Left lung (tissue), 10 donors: Measurements from ENCODE around the gene FOXL3. TPM values are rescaled to one million over a fixed set of nuclear protein-coding genes. Genes with fewer than 3 reads are reported as not detected.

Experiments
- ATAC-seq: fragments of 200-7000 bp; cut with Tn5 transposase; one replicate; pipeline ENCODE4 v1.9.1; 2020; ENCODE audit warnings: moderate library complexity
- DNase-seq, 4 donors: peaks; one replicate each; pipeline ENCODE4 v3.0.0-alpha.2; 2013 to 2020
- H3K27ac ChIP-seq, 2 donors: fragments of 200-600 bp; sonication (generic) in 1 of 2; one replicate each; pipeline versions ENCODE4 v1.5.0 to v1.8.0; 2020 to 2021
- H3K27me3 ChIP-seq, 2 donors: fragments of 200-600 bp; sonication (generic) in 1 of 2; one replicate each; pipeline versions ENCODE4 v1.5.0 to v1.8.0; 2020 to 2021
- H3K36me3 ChIP-seq, 2 donors: fragments of 200-600 bp; sonication (generic) in 1 of 2; one replicate each; pipeline versions ENCODE4 v1.5.0 to v1.8.0; 2020 to 2021
- H3K4me1 ChIP-seq, 2 donors: fragments of 200-600 bp; one replicate each; pipeline ENCODE4 v1.8.0; 2021
- H3K4me3 ChIP-seq, 2 donors: fragments of 200-600 bp; sonication (generic) in 1 of 2; one replicate each; pipeline versions ENCODE4 v1.5.0 to v1.8.0; 2020 to 2021; ENCODE audit warnings: mild to moderate bottlenecking in 1 of 2
- H3K9me3 ChIP-seq, 2 donors: fragments of 200-600 bp; sonication (generic) in 1 of 2; one replicate each; pipeline versions ENCODE4 v1.5.0 to v1.8.0; 2020 to 2021
- intact Hi-C, 2 donors: fragments of 100-400 bp; cut with DNase I; formaldehyde crosslinking; loops; one replicate each; pipeline versions ENCODE4 v1.11.2 to v1.14.2; 2022
- polyA plus RNA-seq, 6 donors: library from polyadenylated mRNA; unstranded; fragments of 120-200 nt; gene quantifications; one replicate each; pipeline ENCODE4 v1.2.1, GENCODE V29; 2013; ENCODE audit not compliant: insufficient read length in 6 of 6
- total RNA-seq, 2 donors: library from RNA; stranded (reverse); fragmentation: NEBNext Ultra II Directional; extraction: Animal tissue kit (Norgen Biotek cat#: 25700); gene quantifications; one replicate each; pipeline ENCODE4 v1.2.1, GENCODE V29; 2021
- TF ChIP-seq, protein P1 (sequence below), 2 donors: fragments of 200-600 bp; sonication (generic) in 1 of 2; IDR thresholded peaks; one replicate each; pipeline versions ENCODE4 v1.5.0 to v1.8.0; 2021; ENCODE audit warnings: antibody characterized with exemption in 2 of 2
- donor health status: DM: no; HTN: yes; CAD: no.
- donor health status: DM: no; HTN: no; CAD: no.

Gene FOXL3
- total and polyA plus RNA-seq, 8 donors = not detected

DNA sequence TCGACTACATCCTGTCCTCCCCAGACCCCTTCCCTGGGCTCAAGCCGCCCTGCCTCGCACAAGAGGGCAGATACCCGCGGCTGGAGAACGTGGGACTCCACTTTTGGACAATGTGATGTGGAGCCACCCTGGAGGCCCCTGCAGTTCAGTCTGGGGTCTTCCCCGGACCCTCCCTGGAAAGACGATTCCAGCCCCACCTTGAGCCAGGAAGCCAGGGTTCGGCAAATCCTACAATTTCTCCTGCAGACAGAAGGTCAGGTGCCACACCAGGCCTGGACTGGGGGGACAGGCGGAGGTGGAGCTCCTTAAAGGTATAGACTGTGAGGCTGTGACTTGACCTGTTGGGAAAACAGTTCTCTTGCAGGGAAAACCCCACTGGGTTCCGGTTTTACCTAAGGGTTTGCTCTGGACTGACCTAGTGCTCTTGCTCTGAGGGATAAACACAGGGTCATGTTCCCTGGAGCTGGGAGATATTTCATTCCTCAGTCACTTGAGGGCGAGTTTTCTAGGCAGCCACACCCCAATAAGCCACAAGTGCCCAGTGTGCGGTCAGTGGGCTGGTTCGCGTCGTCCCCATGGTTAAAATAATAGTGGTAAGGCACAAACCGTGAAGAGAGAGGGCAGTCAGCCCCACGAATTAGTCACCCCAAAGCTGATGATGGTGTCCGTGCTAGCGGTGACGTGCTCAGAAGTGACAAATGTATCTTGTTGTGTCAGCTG is 1.6 kb downstream of the FOXL3 start:
- TF ChIP-seq, protein P1, sequence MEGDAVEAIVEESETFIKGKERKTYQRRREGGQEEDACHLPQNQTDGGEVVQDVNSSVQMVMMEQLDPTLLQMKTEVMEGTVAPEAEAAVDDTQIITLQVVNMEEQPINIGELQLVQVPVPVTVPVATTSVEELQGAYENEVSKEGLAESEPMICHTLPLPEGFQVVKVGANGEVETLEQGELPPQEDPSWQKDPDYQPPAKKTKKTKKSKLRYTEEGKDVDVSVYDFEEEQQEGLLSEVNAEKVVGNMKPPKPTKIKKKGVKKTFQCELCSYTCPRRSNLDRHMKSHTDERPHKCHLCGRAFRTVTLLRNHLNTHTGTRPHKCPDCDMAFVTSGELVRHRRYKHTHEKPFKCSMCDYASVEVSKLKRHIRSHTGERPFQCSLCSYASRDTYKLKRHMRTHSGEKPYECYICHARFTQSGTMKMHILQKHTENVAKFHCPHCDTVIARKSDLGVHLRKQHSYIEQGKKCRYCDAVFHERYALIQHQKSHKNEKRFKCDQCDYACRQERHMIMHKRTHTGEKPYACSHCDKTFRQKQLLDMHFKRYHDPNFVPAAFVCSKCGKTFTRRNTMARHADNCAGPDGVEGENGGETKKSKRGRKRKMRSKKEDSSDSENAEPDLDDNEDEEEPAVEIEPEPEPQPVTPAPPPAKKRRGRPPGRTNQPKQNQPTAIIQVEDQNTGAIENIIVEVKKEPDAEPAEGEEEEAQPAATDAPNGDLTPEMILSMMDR (IDR thresholded peaks at IDR 0.05) = no peak
- peaks cover 0 to 8% of the 10 kb centered on the region in 2 donors for H3K4me1 ChIP-seq
- no peaks in the 10 kb centered on the region for H3K9me3 ChIP-seq
- peaks cover 39 to 88% of the 10 kb centered on the region in 2 donors for H3K27me3 ChIP-seq
- intact Hi-C loops = no loop called here
- ATAC-seq (peak; percentile 72), DNase-seq (no peak)
- H3K27ac ChIP-seq = no peak overlapping the region
- H3K4me3 ChIP-seq = no peak overlapping the region
- H3K36me3 ChIP-seq = no peaks in the 10 kb centered on the region

DNA sequence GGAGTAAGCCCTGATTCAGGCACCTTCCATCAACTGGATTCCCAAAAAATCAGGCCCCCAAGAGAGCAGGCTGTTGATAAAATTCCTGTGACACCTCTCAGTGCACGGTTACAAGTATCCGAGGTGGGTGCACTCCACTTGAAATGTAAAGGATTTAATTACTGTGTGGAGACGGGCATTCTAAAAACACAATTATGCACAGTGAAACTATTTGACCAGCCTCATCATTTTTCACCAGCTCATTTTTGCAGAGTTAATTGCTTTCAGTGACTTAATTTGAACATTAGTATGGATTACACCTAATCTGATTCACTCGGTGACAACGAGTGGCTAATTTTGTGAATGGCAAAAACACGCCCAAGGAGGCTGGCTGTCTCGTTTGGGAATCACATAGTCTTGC is 2.3 kb downstream of the FOXL3 start:
- no peak overlapping the region for H3K4me3 ChIP-seq
- H3K9me3 ChIP-seq = no peaks in the 10 kb centered on the region
- H3K27me3 ChIP-seq = peaks cover 39 to 83% of the 10 kb centered on the region in 2 donors
- no peak for ATAC-seq
- TF ChIP-seq, protein P1 (IDR thresholded peaks at IDR 0.05) = no peak
- intact Hi-C loops = no loop called here
- H3K36me3 ChIP-seq = no peaks in the 10 kb centered on the region
- no peak for DNase-seq
- H3K4me1 ChIP-seq = peaks cover 0 to 8% of the 10 kb centered on the region in 2 donors
- no peak overlapping the region for H3K27ac ChIP-seq

DNA sequence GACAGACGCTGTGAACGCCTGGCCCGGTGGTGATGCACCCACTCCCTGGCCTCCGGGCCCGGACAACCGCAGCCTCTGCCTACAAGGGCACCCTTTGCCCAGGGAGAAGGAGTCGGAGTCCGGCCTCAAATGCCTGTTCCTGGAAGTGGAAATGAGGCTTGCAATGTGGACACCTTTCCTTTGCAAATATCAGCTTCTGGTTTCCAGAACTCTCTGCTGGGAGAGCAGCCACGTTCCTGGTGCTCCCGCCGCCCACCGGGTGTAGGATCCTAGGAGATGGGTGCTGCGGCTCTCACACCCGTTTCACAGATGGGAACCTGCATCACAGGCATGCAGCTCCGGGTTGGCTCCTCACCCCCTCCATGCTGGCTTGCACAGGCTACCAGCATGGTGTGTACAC is 2.9 kb downstream of the FOXL3 start:
- intact Hi-C loops = no loop called here
- ATAC-seq = no peak
- Histone ChIP-seq H3K4me3 (no peak overlapping the region), H3K27ac (no peak overlapping the region), H3K27me3 (peaks cover 39 to 88% of the 10 kb centered on the region in 2 donors), H3K36me3 (no peaks in the 10 kb centered on the region), H3K9me3 (no peaks in the 10 kb centered on the region), H3K4me1 (peaks cover 0 to 8% of the 10 kb centered on the region in 2 donors)
- DNase-seq = no peak
- TF ChIP-seq, protein P1 (IDR thresholded peaks at IDR 0.05) = no peak

DNA sequence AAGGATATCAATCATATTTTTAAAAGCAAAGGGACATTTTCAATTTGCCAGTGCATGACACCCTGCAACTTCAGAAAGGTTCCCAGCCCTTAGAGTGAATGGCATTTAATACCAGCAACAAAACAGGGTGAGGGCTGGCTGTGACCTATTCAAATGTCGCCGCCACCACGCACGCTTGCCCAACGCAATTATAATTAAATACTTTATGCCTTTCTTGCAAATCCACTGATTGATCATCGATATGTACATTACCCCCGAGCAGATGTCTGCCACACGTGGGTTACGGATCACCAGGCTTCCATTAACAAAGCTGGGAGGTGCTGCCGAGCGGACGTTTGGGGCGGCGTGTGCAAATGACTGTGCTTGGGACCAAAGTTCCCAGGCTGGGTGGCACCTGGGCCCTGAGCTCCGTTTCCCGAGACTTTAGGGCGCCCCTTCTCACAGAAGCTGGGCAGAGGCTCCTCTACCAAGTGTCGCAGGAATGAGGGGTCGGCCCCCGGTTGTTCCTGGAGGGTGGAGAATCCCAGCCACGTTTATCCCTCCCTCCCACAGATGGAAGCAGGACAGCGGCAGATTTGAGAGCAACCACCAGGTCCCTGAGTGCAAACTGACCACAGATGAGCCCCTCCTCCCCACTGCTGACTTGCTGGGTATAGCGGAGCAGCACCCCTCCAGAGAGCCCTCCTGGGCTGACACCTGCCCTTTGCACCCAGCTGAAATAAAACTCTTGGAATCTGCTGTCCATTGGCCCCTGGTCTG is 3.9 kb downstream of the FOXL3 start:
- Histone ChIP-seq H3K4me3 (no peak overlapping the region), H3K27me3 (peaks cover 34 to 82% of the 10 kb centered on the region in 2 donors), H3K4me1 (peaks cover 0 to 8% of the 10 kb centered on the region in 2 donors), H3K27ac (no peak overlapping the region), H3K9me3 (no peaks in the 10 kb centered on the region), H3K36me3 (no peaks in the 10 kb centered on the region)
- no peak for ATAC-seq
- intact Hi-C loops = no loop called here
- DNase-seq = no peak
- TF ChIP-seq, protein P1 (IDR thresholded peaks at IDR 0.05) = no peak

DNA sequence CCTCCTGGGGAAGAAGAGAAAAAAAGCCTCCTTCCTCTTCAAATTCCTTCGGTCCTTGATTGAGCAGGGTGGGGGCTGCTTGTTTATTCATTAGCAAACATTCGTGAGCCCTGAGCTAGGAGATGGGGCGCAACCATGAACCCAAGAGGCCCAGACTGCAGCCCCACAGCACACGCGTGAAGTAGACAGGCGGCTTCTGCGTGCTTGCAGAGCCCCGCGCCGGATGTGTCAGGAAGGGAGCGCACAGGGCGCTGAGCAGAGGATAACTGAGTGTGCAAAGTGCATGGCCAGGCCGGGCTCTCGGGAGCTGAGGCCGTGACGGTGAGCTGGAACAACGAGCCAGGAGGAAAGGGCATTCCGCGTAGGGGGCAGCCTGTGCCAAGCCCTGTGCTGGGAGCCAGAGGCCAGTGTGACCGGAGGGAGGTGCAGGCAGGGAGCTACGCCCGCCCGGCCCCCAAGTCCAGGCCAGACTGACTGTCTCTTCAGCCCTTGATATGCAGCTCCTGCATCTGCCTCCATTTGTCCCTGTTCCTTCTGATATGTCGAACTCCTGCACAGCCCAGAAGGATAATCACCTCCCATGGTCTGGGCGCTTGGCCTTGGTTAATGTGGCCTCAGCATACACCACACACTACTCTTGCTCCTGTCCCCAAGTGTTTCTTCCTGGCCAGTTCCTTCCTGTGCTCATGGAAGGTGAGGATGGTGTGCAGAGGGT is 4.6 kb downstream of the FOXL3 start:
- Histone ChIP-seq H3K27me3 (peaks cover 27 to 75% of the 10 kb centered on the region in 2 donors), H3K9me3 (no peaks in the 10 kb centered on the region), H3K4me3 (no peak overlapping the region), H3K36me3 (no peaks in the 10 kb centered on the region), H3K4me1 (peaks cover 0 to 8% of the 10 kb centered on the region in 2 donors), H3K27ac (no peak overlapping the region)
- intact Hi-C loops = no loop called here
- DNase-seq (peak in 1 of 4 donors; percentile 61), ATAC-seq (no peak)
- TF ChIP-seq, protein P1 (IDR thresholded peaks at IDR 0.05) = no peak
